Epithelial cell of esophagus (primary cell): ENCODE data around the gene RAI1.

Experiments
- DNase-seq: peaks from one replicate; pipeline ENCODE4 v3.0.0; 2010; ENCODE audit warnings: low read depth
- H3K4me3 ChIP-seq: 2 replicates; pipeline ENCODE4 v1.5.1; 2011; ENCODE audit warnings: mild to moderate bottlenecking, low read length, control low read depth
- CTCF ChIP-seq: IDR thresholded peaks from 2 replicates; pipeline ENCODE4 v1.5.1; 2011; ENCODE audit warnings: low read depth, mild to moderate bottlenecking, low read length, control low read depth, inconsistent platforms; ENCODE audit not compliant: insufficient read depth; ENCODE audit errors: missing control alignments

Gene RAI1

GRCh38 chr17:17744116-17744515 is 62.9 kb downstream of the RAI1 start:
- no peak for DNase-seq
- H3K4me3 ChIP-seq: no peak overlapping the region
- no peak for TF ChIP-seq CTCF

DNA sequence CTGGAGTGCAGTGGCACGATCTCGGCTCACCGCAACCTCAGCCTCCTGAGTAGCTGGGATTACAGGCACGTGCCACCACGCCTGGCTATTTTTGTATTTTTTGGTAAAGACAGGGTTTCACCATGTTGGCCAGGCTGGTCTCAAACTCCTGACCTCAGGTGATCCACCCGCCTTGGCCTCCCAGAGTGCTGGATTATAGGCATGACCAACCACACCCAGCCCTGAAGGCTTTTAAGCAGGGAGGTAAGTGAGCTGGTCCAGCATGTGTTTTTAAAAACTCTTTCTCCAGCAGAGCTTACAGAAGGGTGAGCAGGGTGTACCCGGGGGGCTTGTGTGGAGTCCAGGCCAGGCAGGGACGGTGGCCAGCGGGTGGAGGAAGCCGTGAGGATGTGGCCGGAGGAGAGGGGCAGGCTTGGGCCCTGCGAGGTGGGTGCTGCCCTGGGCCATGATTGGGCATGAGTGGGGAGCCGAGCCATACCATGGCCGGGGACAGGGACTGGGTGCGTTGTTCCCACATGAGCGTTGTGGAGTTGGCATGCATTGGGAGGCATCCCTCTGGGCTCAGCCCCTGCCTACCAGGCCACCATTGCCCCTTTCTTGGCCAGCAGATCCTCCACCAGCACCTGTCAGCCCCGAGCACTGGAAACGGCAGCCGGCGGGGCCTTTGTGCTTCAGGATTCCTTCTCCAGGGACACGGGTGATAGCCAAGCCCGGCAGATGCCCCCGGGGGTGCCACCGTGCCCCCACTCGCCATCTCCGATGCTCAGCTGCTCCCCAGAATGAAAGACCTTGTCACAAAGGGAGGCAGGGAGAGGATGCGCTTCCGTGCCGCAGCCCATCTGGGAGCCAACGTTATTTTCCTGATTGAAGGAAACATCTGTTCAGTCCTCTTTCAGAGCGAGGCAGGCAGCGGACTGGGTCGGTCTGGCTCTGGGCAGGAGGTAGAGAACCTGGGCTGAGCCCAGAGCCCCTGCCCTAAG is 64.5 kb downstream of the RAI1 start:
- H3K4me3 ChIP-seq: no peak overlapping the region
- DNase-seq: no peak
- no peak for TF ChIP-seq CTCF

GRCh38 chr17:17748179-17748578 is 66.9 kb downstream of the RAI1 start:
- H3K4me3 ChIP-seq: no peak overlapping the region
- no peak for DNase-seq
- TF ChIP-seq CTCF: peak; percentile 27

DNA sequence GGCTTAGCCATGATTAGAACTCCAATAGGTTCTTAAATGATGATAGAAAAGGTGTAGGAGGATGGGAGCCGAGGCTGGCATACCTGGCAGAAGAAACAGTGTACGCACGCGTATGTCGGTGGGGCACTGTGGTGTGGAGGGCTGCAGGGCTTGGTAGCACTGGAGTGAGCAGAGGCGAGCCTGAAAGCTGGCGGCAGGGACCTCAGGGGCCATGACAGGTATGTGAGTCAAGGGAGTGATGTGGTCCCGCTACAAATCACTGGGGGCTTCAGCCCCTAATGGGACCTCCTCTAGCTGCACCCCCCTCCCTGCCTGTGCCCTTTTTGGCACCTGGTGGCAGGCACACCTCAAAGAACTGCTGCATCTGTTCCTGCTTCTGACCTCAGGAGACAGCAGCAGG is 67.3 kb downstream of the RAI1 start:
- no peak overlapping the region for H3K4me3 ChIP-seq
- TF ChIP-seq CTCF: no peak
- DNase-seq: no peak

DNA sequence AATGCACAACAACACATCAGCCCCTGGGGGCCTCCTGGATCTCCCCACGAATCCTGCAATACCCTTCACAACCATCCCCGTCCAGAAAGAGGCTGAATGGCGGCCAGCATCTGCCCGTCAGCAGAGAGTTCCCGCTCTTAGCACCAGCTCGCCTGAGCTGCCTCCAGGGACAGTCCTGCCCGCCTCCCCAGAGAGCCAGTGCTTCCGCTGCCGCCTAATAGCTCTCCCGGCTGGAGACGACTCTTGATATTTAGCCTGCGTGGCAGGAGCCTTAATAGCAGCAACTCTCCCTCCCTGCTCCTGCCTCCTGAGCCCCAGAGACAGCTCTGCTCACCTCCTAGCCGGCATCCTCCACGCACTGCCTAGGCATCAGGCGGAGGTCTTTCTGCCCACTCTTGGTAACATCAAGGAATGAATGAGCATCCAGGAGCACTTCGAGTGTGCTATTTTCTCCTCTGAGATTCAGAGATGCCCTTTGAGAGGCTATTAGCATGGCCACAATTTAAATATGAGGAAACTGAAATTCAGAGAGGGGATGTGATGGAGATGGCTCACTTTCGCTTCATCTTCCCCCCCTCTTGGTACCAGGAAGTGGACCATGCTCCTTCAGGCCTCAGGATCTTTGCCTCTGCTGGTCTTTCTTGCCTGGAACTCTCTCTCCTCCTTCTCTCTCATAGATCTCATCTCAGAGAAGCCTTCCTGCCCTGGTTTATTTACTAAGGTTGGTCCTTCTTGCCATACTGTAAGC is 67.9 kb downstream of the RAI1 start:
- no peak overlapping the region for H3K4me3 ChIP-seq
- no peak for DNase-seq
- TF ChIP-seq CTCF: no peak

DNA sequence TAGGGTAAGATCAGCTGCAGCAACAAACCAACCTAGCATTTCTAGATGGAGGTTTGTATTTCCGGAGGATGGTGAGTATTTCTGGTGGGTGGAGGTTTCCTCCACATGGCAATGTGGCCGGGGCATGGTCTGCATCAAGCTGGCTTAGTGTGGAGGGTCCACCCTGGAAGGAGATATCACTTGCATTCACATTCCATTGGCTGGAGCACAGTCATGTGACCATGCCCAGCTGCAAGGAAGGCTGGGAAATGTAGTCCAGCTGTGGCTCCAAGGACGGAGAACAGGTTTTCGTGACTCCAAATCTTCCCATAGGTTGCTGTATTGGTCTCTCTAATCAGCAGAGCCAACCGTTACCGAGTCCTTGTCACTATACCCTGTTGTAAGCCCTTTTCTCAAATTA is 68.7 kb downstream of the RAI1 start:
- DNase-seq: peak; percentile 75
- H3K4me3 ChIP-seq: no peak overlapping the region
- no peak for TF ChIP-seq CTCF
